Activated CD8-positive, alpha-beta memory T cell treated with anti-CD3 and anti-CD28 coated beads for 4 hours (primary cell): Measurements from ENCODE around the gene EBF3.

Source experiments
- DNase-seq, 2 donors: peaks; one replicate each; pipeline ENCODE4 v3.0.0-alpha.2; 2020; ENCODE audit warnings: low read depth in 2 of 2

The EBF3 gene

DNA sequence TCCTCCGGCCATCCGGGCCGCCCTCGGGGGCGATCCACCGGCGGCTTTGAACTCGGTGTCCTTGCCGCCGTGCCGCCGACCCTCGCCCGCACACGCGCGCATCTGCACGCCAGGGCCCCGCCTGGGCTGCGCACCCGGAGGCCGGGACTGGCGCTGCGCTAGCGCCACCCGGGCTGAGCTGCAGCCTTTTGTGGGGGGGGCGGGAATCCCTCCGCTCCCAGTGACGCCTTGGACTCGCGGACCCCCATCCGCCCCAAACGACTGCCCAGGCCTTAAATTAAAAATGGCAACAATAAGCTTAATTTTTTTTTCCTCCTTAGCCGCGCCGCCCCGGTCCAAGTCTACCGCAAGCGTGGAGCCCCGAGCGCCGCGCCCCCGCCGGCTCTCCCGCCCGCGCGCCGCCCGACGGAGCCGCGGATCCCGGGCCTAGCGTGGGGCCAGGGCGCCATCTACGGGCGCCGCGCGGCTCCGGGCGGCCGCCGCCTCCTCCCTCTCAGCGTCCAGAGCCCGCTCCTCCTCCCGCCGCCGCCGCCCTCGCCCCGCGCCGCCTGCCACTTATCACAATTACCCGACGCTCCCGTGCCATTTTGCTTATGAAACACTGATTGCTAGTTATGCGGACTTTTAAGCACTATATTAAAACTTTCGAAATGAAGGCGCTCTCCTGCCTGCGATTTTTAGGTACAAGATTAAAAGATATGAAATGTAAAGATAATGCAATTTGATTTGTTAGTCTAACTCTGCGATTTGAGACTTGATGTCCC, 7.5 kb upstream of the EBF3 start:
- no peak for DNase-seq

GRCh38 chr10:129970465-129971364, 6.6 kb upstream of the EBF3 start:
- DNase-seq, result no peak

GRCh38 chr10:129969911-129970464, 5.9 kb upstream of the EBF3 start:
- DNase-seq, result no peak

GRCh38 chr10:129969184-129969910, 5.3 kb upstream of the EBF3 start:
- no peak for DNase-seq

- no peak for DNase-seq
These were observed 4.7 kb upstream of the EBF3 start for GRCh38 chr10:129968853-129969183.

DNA sequence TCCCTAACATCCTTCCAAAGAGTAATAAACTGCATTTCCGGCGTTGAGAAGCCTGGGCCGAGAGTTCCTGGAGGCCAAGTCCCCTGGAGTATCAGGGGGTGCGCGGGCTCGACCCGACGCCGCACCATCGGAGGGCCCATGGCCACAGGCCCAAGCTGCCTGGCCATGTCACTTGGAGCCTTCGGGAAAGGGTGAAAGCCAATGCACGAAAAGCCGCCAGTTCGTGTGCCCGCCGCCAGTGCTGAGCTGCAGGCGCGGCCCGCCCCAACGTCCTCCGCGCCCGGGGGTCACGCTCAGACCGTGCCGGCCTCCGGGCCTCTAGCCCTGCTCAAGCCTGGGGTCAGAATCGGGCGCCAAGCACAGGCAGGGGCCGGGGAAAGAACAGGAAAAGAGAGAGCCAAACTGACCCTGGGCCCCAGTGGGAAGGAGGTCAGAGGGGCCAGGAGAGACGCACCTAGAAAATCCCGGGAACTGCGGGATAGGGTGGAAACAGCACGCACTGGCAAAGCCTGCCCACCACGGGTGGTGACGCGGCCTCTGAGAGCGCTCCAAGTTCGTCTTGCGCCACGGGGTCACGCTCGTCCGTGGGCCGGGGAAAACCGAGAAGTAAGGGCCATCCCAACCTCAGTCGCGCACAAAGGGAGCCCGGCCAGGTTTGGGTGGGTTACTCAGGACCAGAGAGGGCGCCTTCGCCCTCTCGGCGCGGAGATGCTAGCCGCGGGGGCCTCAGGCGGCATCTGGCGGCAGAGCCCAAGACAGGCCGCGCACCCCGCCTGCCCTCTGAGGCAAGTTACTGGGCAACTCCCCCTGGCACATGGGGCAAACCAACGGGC, 4.2 kb upstream of the EBF3 start:
- no peak for DNase-seq

DNA sequence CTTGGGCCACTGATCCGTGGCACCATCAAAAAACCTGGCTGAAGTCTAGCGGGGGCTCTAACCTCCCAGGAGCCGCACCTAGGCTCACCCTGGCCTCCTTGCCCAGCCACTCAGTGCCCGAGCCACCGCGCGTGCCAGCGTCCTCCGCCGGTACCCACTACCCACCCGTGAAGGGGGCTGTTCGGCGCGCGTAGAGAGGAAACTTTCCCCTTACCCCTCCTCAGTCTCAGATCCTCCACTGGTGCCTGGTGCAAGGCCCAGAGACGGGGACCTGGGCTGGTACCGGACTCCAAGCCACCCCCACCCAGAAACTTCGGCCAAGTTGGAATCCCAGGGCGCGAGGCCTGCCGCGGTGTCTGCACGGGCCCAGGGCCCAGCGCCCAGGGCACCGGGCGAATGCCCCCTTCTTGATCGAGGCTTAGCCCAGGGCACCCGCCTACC, 3.5 kb upstream of the EBF3 start:
- DNase-seq, result no peak

DNA sequence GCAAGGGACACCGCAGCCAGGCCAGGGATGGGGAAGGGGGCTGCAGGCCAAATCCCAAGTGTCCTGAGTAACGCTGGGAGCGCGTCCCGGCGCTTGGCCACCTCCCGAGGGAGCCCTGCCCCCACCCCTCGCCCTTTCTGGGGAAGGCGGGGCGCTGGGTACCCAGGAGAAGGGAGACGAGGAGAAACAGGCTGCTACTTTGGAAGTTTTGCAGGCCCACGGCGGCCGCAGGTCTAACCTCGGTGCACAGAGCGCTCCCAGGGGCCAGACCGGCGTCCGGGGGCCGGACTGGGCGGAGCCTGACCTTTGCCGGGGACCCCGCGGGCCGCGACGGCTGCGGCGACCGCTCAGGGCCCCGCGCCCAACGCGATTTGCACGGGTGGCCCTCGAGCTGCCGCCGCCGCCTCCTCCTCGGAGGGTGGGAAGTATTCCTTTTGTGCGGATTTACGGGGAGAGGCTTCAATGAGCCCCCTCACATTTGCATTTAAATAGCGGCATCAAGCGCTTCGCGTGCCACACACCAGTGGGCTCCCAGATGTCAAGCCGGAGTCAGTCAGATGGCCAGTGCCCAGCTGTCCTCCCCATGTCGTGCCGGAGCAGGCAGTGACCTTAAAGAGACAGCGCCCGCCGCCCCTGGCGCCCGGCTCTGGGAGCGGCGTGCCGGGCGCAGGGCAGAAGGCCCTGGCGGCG, 3.0 kb upstream of the EBF3 start:
- no peak for DNase-seq

DNA sequence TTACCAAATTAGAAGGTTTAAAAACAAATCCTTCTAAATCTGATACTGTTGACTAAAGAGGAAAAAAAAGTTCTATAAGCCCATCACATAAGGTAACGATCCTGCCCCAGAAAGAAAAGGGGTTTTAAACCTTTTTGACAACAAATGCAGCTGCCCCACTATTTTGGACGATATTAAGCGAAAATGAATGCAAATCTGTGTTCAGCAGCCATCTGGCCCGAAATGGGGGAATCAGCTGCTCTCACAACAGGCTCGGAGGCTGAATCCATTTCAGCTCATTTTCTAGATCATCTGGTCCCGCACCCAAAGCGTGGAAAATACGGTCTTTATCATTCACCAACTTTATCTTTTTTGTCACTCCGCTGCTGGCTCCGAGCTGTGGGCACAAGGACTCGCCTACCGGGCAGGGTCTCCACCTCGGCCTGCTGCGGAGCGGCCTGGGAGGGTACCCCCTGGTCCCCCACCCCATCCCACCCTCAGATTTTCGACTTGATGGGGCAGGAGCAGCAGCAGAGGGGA, 2.4 kb upstream of the EBF3 start:
- no peak for DNase-seq

DNA sequence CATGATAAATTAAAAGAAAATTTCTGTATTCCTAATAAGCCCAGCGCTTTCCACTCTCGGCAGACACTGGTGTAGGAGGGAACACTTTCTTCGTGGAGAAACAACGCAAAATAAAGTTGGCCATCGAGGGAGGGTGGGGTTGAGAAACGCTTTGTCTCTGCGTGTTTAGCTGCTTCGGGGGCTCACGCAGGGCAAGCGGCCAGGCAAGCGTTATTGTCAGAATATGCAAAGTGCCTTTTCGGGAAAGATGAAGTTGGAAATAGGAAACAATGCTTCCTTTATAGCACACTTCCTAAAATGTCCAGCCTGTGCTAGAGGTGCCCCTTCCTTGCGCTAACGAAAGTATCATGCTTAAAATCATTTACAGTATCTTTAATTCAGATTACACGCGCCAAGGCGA, 1.9 kb upstream of the EBF3 start:
- no peak for DNase-seq

DNA sequence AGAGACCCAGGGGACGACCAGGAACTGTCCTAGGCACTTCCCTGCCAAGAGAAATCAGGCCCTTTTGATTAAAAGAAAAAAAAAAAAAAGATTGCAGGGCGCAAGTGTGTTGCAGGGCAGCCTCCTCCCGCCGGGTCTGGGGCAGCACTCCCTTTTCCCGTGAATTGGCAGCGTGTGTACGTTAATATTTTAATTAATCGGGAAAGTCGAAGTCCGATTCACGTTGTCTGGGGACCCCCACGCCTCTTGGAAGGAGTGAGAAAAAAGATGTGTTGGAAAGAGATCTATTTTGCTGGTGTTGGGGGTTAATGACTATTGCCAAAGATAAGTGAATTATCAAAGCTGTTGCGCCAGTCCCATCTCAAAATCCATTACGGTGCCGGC, 1.3 kb upstream of the EBF3 start:
- DNase-seq, result no peak

DNA sequence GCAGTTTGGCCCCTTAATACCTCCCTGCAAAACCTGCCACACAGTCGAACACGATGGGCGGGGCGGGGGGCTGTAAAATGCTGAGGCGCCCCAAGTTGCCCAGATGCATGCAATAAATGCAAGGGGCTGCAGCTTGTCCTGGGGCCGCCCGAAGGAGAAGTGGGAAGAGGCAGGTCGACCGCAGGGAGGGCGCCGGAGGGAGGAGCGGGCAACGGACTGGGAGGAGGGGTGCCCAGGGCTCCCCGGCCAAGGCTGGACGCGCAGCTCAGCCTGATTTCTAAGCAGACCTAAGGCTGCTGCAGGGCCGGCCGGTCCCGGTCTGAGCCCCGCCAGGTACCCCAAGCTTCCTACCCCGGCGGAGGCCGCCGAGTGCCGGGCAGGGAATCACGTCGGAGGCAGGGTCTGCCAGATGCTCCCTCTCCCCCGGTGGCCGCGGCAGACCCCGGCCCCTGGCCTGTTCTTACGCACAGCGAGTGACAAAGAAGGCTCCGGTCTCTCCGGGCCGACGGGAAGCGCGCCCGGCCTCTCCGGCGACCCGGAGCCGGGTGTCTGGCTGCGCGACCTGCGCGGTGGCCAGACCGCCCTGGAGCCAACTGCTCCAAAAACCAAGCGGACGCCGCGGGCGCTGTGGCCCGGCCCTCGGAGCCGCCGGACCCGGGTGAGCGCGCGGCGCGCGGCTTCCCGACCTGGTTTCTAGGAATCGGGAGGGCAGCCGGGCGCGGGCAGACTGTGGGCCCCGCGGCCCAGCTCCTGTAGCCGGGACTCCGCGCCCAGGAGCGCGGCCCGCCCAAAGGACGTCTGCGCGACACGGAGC, 744 bp upstream of the EBF3 start:
- no peak for DNase-seq

DNA sequence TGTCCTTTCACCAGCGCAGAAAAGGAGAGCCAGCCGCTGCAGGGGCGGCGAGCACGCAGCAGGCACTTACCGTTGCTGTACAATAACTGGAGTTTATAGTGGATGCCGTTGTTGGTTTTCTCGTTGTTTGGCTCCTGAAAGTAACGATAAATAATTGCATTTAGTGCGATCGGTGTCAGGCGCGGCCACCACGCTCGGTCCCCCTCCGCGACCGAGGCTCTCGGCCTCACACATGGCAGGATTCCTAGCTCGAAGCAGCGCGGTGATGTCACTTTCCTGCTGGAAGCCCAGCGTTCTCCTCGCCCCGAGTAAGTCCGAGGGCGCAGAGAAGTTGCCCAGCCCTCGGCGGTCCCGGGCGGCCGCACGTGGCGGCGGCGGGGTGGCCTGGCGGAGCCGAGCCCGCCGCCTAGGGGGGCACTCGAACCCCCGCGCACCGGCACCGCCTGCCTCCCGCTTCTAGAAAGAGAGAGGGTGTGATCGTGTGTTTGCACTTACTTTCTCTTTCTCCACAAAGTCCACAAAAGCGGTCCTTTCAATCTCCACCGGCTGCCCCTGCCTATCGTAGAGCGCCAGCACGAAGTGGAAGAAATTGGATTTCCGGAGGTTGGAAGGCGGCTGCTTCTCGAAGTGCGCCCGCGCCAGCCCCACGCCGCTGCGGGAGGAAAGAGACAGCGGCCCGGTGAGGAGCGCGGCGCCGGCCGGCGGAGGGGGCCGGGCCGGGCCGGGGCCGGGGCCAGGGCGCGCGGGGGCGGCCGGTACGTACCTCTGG, 1.0 kb downstream of the EBF3 start:
- no peak for DNase-seq

- DNase-seq, result no peak
These were observed 1.8 kb downstream of the EBF3 start for GRCh38 chr10:129962031-129962871.

DNA sequence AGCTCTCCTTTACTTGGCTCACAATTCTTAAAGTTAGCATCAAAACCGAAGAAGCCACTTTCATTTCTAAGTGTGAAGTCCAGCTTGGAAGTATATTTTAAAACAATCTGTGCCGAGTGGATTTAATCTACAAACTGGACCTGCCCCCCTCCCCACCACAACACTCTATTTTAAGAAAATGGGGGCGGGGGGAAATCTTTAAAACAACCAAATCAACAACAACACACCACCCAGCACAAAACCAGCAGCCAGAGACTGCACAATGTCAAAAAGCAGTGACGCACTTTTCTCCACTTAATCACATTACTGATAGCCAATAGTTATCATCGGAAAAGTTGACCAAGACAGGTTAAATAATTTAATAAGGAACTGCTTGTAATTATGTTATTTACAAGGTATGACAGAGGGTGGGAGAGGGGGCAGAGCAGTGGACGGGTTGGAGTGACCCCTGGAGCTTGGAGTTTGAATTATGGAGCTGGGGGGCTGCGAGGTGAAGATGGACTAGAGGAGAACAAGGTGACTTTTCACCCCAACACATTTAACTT, 2.8 kb downstream of the EBF3 start:
- DNase-seq, result no peak

- no peak for DNase-seq
These were observed 3.5 kb downstream of the EBF3 start for GRCh38 chr10:129960481-129961156.
